ENCODE measurements around the gene ABCD2.

ABCD2 gene

DNA sequence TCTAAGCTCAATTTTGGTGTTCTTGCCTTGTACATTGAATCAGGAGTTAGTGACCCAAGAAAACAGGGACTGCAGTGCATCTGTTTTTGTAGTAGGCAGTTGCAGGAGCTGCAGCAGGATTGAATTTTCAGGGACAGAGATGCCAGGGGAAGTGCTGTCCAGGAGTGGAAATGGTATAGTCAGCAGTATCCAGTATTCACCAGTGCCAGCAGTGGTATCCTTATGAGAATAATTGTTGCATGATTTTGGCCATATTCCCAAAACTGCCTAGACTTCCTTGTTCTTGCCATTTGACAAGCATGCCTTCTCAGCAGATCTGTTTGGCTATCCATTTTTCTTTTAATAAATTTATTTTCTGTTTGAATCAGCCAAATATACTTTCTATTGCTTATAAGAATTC lies 18.6 kb upstream of the ABCD2 start:
- Histone ChIP-seq H3K9ac (ENCODE audit: low read length) (no peak overlapping the region), H3K27ac (ENCODE audit: low read depth, low read length) (no peak overlapping the region), H2BK120ac (ENCODE audit: low read depth, low read length) (no peak overlapping the region), H3K56ac (ENCODE audit: low read length) (no peak overlapping the region), H3K4me3 (ENCODE audit: low read length) (no peak overlapping the region), H3K79me1 (ENCODE audit: low read length) (no peaks in the 10 kb centered on the region), H2AK5ac (ENCODE audit: low read length) (no peak overlapping the region), H3K27me3 (ENCODE audit: insufficient read depth, low read length, poor library complexity) (no peaks in the 10 kb centered on the region), H4K8ac (ENCODE audit: low read depth, low read length) (no peak overlapping the region), H3K4ac (ENCODE audit: low read depth, low read length) (no peak overlapping the region), H3K4me2 (ENCODE audit: low read length) (no peak overlapping the region), H3K36me3 (ENCODE audit: control insufficient read depth, insufficient read depth, low read length) (no peaks in the 10 kb centered on the region), H3K79me2 (ENCODE audit: control insufficient read depth, insufficient read depth, low read length) (no peaks in the 10 kb centered on the region), H3K4me1 (ENCODE audit: control insufficient read depth, low read depth, low read length) (no peaks in the 10 kb centered on the region), H4K5ac (ENCODE audit: low read length) (no peak overlapping the region), H3K23ac (ENCODE audit: low read length) (no peak overlapping the region), H3K18ac (ENCODE audit: low read length) (no peak overlapping the region), H2BK15ac (replicated peaks; ENCODE audit: low read depth) (no peak overlapping the region), H2BK5ac (ENCODE audit: low read length) (no peak overlapping the region)
- no peak for DNase-seq

- H2AK5ac ChIP-seq (ENCODE audit: low read length) = no peak overlapping the region
- H3K4me1 ChIP-seq (ENCODE audit: control insufficient read depth, low read depth, low read length) = no peaks in the 10 kb centered on the region
- no peaks in the 10 kb centered on the region for H3K27me3 ChIP-seq (ENCODE audit: insufficient read depth, low read length, poor library complexity)
- no peaks in the 10 kb centered on the region for H3K79me2 ChIP-seq (ENCODE audit: control insufficient read depth, insufficient read depth, low read length)
- H3K18ac ChIP-seq (ENCODE audit: low read length) = no peak overlapping the region
- no peak overlapping the region for H3K27ac ChIP-seq (ENCODE audit: low read depth, low read length)
- H3K4me3 ChIP-seq (ENCODE audit: low read length) = no peak overlapping the region
- H3K36me3 ChIP-seq (ENCODE audit: control insufficient read depth, insufficient read depth, low read length) = no peaks in the 10 kb centered on the region
- H3K4me2 ChIP-seq (ENCODE audit: low read length) = no peak overlapping the region
- no peak overlapping the region for H3K4ac ChIP-seq (ENCODE audit: low read depth, low read length)
- no peaks in the 10 kb centered on the region for H3K79me1 ChIP-seq (ENCODE audit: low read length)
- no peak overlapping the region for H4K5ac ChIP-seq (ENCODE audit: low read length)
- H4K8ac ChIP-seq (ENCODE audit: low read depth, low read length) = no peak overlapping the region
- no peak overlapping the region for H2BK120ac ChIP-seq (ENCODE audit: low read depth, low read length)
- no peak overlapping the region for H3K56ac ChIP-seq (ENCODE audit: low read length)
- H3K9ac ChIP-seq (ENCODE audit: low read length) = no peak overlapping the region
- H2BK5ac ChIP-seq (ENCODE audit: low read length) = no peak overlapping the region
- H3K23ac ChIP-seq (ENCODE audit: low read length) = no peak overlapping the region
- H2BK15ac ChIP-seq (replicated peaks; ENCODE audit: low read depth) = no peak overlapping the region
- no peak for DNase-seq
These were observed 13.1 kb upstream of the ABCD2 start for GRCh38 chr12:39632670-39633069.

DNA sequence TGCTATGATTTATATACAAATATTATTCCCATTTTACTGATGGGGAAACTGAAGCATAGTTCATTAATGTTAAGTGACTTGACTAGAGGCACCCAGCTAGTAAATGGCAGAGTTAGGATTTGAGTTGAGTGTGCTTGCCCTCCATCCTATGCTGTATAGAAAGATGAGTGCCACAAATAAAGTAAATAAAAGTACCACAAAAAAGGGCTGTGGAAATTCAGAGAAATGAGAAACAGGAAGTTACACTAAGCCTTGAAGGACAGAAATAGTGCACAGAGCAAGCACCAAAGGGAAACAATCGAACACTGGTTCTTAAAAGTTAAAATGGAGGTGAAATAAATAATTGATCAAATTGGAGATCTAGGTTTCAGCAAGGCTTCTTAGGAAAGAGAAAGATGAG lies 9.2 kb upstream of the ABCD2 start:
- Histone ChIP-seq H3K4me3 (ENCODE audit: low read length) (no peak overlapping the region), H3K23ac (ENCODE audit: low read length) (no peak overlapping the region), H3K56ac (ENCODE audit: low read length) (no peak overlapping the region), H3K4me1 (ENCODE audit: control insufficient read depth, low read depth, low read length) (no peaks in the 10 kb centered on the region), H4K8ac (ENCODE audit: low read depth, low read length) (no peak overlapping the region), H2BK15ac (replicated peaks; ENCODE audit: low read depth) (no peak overlapping the region), H2BK120ac (ENCODE audit: low read depth, low read length) (no peak overlapping the region), H3K9ac (ENCODE audit: low read length) (no peak overlapping the region), H3K4me2 (ENCODE audit: low read length) (no peak overlapping the region), H3K18ac (ENCODE audit: low read length) (no peak overlapping the region), H3K36me3 (ENCODE audit: control insufficient read depth, insufficient read depth, low read length) (no peaks in the 10 kb centered on the region), H3K4ac (ENCODE audit: low read depth, low read length) (no peak overlapping the region), H3K79me1 (ENCODE audit: low read length) (no peaks in the 10 kb centered on the region), H4K5ac (ENCODE audit: low read length) (no peak overlapping the region), H2BK5ac (ENCODE audit: low read length) (no peak overlapping the region), H3K27ac (ENCODE audit: low read depth, low read length) (no peak overlapping the region), H3K27me3 (ENCODE audit: insufficient read depth, low read length, poor library complexity) (no peaks in the 10 kb centered on the region), H2AK5ac (ENCODE audit: low read length) (no peak overlapping the region), H3K79me2 (ENCODE audit: control insufficient read depth, insufficient read depth, low read length) (no peaks in the 10 kb centered on the region)
- WGBS (ENCODE audit: extremely low coverage, insufficient coverage, low lambda C conversion rate) = no CpG with 5 or more reads among the region's 1 CpG
- no peak for DNase-seq

DNA sequence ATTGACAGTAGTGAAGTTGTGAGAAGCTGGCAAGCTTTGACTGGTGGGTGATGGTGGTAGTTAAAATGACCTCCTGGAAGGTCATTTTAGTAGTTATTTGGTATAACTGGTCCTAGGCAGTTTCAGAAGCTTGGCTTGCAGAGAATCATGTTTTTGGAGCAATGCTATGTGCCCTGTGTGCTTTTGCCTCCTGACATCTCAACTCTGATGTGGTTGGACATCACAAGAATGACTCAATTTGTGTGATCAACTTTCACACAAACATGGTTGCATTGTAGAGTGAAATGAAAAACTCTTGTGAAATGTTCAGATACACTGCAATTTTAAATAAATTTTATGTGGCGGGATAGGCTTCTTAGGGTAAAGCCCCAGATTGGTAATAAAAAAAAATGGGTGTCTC lies 8.3 kb upstream of the ABCD2 start:
- no peak overlapping the region for H3K18ac ChIP-seq (ENCODE audit: low read length)
- no peaks in the 10 kb centered on the region for H3K27me3 ChIP-seq (ENCODE audit: insufficient read depth, low read length, poor library complexity)
- no CpG with 5 or more reads among the region's 1 CpG for WGBS (ENCODE audit: extremely low coverage, insufficient coverage, low lambda C conversion rate)

GRCh38 chr12:39626033-39626814 lies 6.6 kb upstream of the ABCD2 start:
- no CpG with 5 or more reads among the region's 20 CpGs for WGBS (ENCODE audit: extremely low coverage, insufficient coverage, low lambda C conversion rate)
- H2BK5ac ChIP-seq (ENCODE audit: low read length) = no peak overlapping the region

More for the DNA sequence above, 8.3 kb upstream of the ABCD2 start:
- DNase-seq = no peak
- H3K27ac ChIP-seq (ENCODE audit: low read depth, low read length) = no peak overlapping the region
- H4K5ac ChIP-seq (ENCODE audit: low read length) = no peak overlapping the region
- H3K4me2 ChIP-seq (ENCODE audit: low read length) = no peak overlapping the region
- H3K4me3 ChIP-seq (ENCODE audit: low read length) = no peak overlapping the region
- H3K9ac ChIP-seq (ENCODE audit: low read length) = no peak overlapping the region
- no peak overlapping the region for H2BK5ac ChIP-seq (ENCODE audit: low read length)
- H3K79me1 ChIP-seq (ENCODE audit: low read length) = no peaks in the 10 kb centered on the region
- no peak overlapping the region for H3K4ac ChIP-seq (ENCODE audit: low read depth, low read length)
- H2AK5ac ChIP-seq (ENCODE audit: low read length) = no peak overlapping the region
- no peak overlapping the region for H3K56ac ChIP-seq (ENCODE audit: low read length)
- no peak overlapping the region for H3K23ac ChIP-seq (ENCODE audit: low read length)
- no peaks in the 10 kb centered on the region for H3K36me3 ChIP-seq (ENCODE audit: control insufficient read depth, insufficient read depth, low read length)
- no peak overlapping the region for H2BK120ac ChIP-seq (ENCODE audit: low read depth, low read length)
- no peak overlapping the region for H4K8ac ChIP-seq (ENCODE audit: low read depth, low read length)
- H3K4me1 ChIP-seq (ENCODE audit: control insufficient read depth, low read depth, low read length) = no peaks in the 10 kb centered on the region
- H3K79me2 ChIP-seq (ENCODE audit: control insufficient read depth, insufficient read depth, low read length) = no peaks in the 10 kb centered on the region
- no peak overlapping the region for H2BK15ac ChIP-seq (replicated peaks; ENCODE audit: low read depth)

DNA sequence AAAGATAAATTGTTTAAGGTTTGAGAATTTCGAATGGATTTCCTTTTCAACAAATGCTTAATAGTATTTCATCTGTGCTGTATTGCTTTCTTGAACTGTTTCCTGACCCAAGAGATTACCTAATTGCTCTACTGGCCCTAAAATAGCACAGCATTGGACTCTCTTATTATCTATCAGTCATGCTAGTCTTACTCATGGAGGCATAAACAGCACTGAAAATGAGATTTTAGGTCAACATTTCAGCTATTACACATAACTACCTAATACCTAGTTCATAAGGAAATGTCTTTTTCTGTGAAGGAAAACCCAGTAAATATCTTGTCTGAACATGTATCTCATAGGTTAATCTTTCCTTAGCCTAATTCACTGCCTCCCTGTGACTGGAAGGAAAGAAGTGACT lies 4.3 kb upstream of the ABCD2 start:
- Histone ChIP-seq H3K4me1 (ENCODE audit: control insufficient read depth, low read depth, low read length) (no peaks in the 10 kb centered on the region), H3K36me3 (ENCODE audit: control insufficient read depth, insufficient read depth, low read length) (no peaks in the 10 kb centered on the region), H4K5ac (ENCODE audit: low read length) (no peak overlapping the region), H3K27me3 (ENCODE audit: insufficient read depth, low read length, poor library complexity) (no peaks in the 10 kb centered on the region), H2BK15ac (replicated peaks; ENCODE audit: low read depth) (no peak overlapping the region), H3K18ac (ENCODE audit: low read length) (no peak overlapping the region), H2AK5ac (ENCODE audit: low read length) (no peak overlapping the region), H3K4me2 (ENCODE audit: low read length) (no peak overlapping the region), H3K4me3 (ENCODE audit: low read length) (no peak overlapping the region), H3K23ac (ENCODE audit: low read length) (no peak overlapping the region), H3K79me2 (ENCODE audit: control insufficient read depth, insufficient read depth, low read length) (no peaks in the 10 kb centered on the region), H2BK5ac (ENCODE audit: low read length) (no peak overlapping the region), H3K9ac (ENCODE audit: low read length) (no peak overlapping the region), H4K8ac (ENCODE audit: low read depth, low read length) (no peak overlapping the region), H3K4ac (ENCODE audit: low read depth, low read length) (no peak overlapping the region), H3K56ac (ENCODE audit: low read length) (no peak overlapping the region), H3K79me1 (ENCODE audit: low read length) (no peaks in the 10 kb centered on the region), H3K27ac (ENCODE audit: low read depth, low read length) (no peak overlapping the region), H2BK120ac (ENCODE audit: low read depth, low read length) (no peak overlapping the region)
- 100% methylated on average over 1 of the region's 1 CpG for WGBS (ENCODE audit: extremely low coverage, insufficient coverage, low lambda C conversion rate)
- no peak for DNase-seq

More at GRCh38 chr12:39626033-39626814, 6.6 kb upstream of the ABCD2 start:
- H3K4me2 ChIP-seq (ENCODE audit: low read length) = no peak overlapping the region
- H3K79me2 ChIP-seq (ENCODE audit: control insufficient read depth, insufficient read depth, low read length) = no peaks in the 10 kb centered on the region
- H3K27me3 ChIP-seq (ENCODE audit: insufficient read depth, low read length, poor library complexity) = no peaks in the 10 kb centered on the region
- H3K9ac ChIP-seq (ENCODE audit: low read length) = no peak overlapping the region
- no peak overlapping the region for H2BK120ac ChIP-seq (ENCODE audit: low read depth, low read length)
- H4K5ac ChIP-seq (ENCODE audit: low read length) = no peak overlapping the region
- peak; percentile 26 for DNase-seq
- no peak overlapping the region for H3K56ac ChIP-seq (ENCODE audit: low read length)
- no peak overlapping the region for H3K23ac ChIP-seq (ENCODE audit: low read length)
- H3K4ac ChIP-seq (ENCODE audit: low read depth, low read length) = no peak overlapping the region
- no peaks in the 10 kb centered on the region for H3K4me1 ChIP-seq (ENCODE audit: control insufficient read depth, low read depth, low read length)
- no peak overlapping the region for H3K4me3 ChIP-seq (ENCODE audit: low read length)
- no peak overlapping the region for H3K18ac ChIP-seq (ENCODE audit: low read length)
- H4K8ac ChIP-seq (ENCODE audit: low read depth, low read length) = no peak overlapping the region
- H3K27ac ChIP-seq (ENCODE audit: low read depth, low read length) = no peak overlapping the region
- no peak overlapping the region for H2AK5ac ChIP-seq (ENCODE audit: low read length)
- H3K79me1 ChIP-seq (ENCODE audit: low read length) = no peaks in the 10 kb centered on the region
- H3K36me3 ChIP-seq (ENCODE audit: control insufficient read depth, insufficient read depth, low read length) = no peaks in the 10 kb centered on the region
- H2BK15ac ChIP-seq (replicated peaks; ENCODE audit: low read depth) = no peak overlapping the region

Measured in mesendoderm (in vitro differentiated cells).